IMR-90 (cell line): ENCODE data around the gene ERBB4. TPM values are rescaled to one million over a fixed set of nuclear protein-coding genes. Genes with fewer than 3 reads are reported as not detected.
"Not testable (repeated sequence)": the region's sequence is repeated elsewhere in the genome, so short reads cannot be mapped to it uniquely, and the experiment has no call there.

Experiments used
- ATAC-seq: fragments of 200-7000 bp; cut with Tn5 transposase; 2 replicates; pipeline ENCODE4 v1.9.1; 2020; ENCODE audit warnings: low read depth, mild to moderate bottlenecking, moderate library complexity
- BruUV-seq: library from RNA; stranded (reverse); fragments of 400-500 nt; replicated peaks from 2 replicates; lab custom pipeline; 2021; lab: Mats Ljungman, UMichigan
- CTCF ChIA-PET: fragments of 300-600 bp; formaldehyde crosslinking; extraction: SDS; loops from one replicate; lab custom pipeline; 2021; ENCODE audit warnings: antibody characterized with exemption; lab: Yijun Ruan, JAX
- POLR2A ChIA-PET: fragments of 300-600 bp; sonication (Branson Sonifier 250); formaldehyde crosslinking; loops from one replicate; lab custom pipeline; 2022; ENCODE audit warnings: antibody characterized with exemption; ENCODE audit not compliant: unreplicated experiment; lab: Charles Lee
- DNase-seq: peaks from one replicate; pipeline ENCODE4 v3.0.0; 2013
- H2AFZ ChIP-seq: replicated peaks from 2 replicates; pipeline ENCODE3; 2013; ENCODE audit warnings: low read length, mild to moderate bottlenecking; ENCODE audit not compliant: poor library complexity
- H2AK5ac ChIP-seq: 2 replicates; pipeline ENCODE4 v1.6.1; 2013; ENCODE audit warnings: low read depth, low read length, inconsistent platforms
- H2AK9ac ChIP-seq: replicated peaks from 2 replicates; pipeline ENCODE3; 2013; ENCODE audit warnings: mild to moderate bottlenecking, low read depth, low read length, moderate library complexity; ENCODE audit not compliant: poor library complexity
- H2BK120ac ChIP-seq: 2 replicates; pipeline ENCODE4 v1.6.1; 2013; ENCODE audit warnings: low read depth, low read length, inconsistent platforms
- H2BK15ac ChIP-seq: 3 replicates; pipeline ENCODE4 v1.6.1; 2013; ENCODE audit warnings: low read depth, low read length, inconsistent platforms
- H2BK20ac ChIP-seq: 2 replicates; pipeline ENCODE4 v1.6.1; 2013; ENCODE audit warnings: low read depth, mild to moderate bottlenecking, inconsistent platforms, low read length, moderate library complexity
- H2BK5ac ChIP-seq: 2 replicates; pipeline ENCODE4 v1.6.1; 2013; ENCODE audit warnings: mild to moderate bottlenecking, low read depth, low read length, inconsistent platforms; ENCODE audit not compliant: poor library complexity, severe bottlenecking
- H3K14ac ChIP-seq: replicated peaks from 2 replicates; pipeline ENCODE4 v1.6.1; 2013; ENCODE audit warnings: low read depth, low read length, inconsistent platforms
- H3K18ac ChIP-seq: 2 replicates; pipeline ENCODE4 v1.6.1; 2013; ENCODE audit warnings: low read depth, low read length, control low read depth
- H3K23ac ChIP-seq: 2 replicates; pipeline ENCODE4 v1.6.1; 2013; ENCODE audit warnings: low read depth, low read length, inconsistent platforms
- H3K27ac ChIP-seq: 2 replicates; pipeline ENCODE4 v1.5.1; 2013; ENCODE audit warnings: mild to moderate bottlenecking, control low read depth, low read length; ENCODE audit not compliant: insufficient read depth
- H3K27me3 ChIP-seq: 2 replicates; pipeline ENCODE4 v1.6.1; 2013; ENCODE audit warnings: low read length; ENCODE audit not compliant: control insufficient read depth, insufficient read depth
- H3K36me3 ChIP-seq: 2 replicates; pipeline ENCODE4 v1.6.1; 2013; ENCODE audit warnings: low read length, mixed read lengths; ENCODE audit not compliant: control insufficient read depth, insufficient read depth
- H3K4ac ChIP-seq: 2 replicates; pipeline ENCODE4 v1.6.1; 2013; ENCODE audit warnings: low read depth, low read length, inconsistent platforms
- H3K4me1 ChIP-seq: 2 replicates; pipeline ENCODE4 v1.6.1; 2013; ENCODE audit warnings: low read length, mixed read lengths; ENCODE audit not compliant: control insufficient read depth, insufficient read depth
- H3K4me2 ChIP-seq: 2 replicates; pipeline ENCODE4 v1.6.1; 2013; ENCODE audit warnings: low read depth, mild to moderate bottlenecking, control low read depth, low read length, moderate library complexity
- H3K4me3 ChIP-seq: 2 replicates; pipeline ENCODE4 v1.5.1; 2013; ENCODE audit warnings: low read depth, mild to moderate bottlenecking, control low read depth, low read length, moderate library complexity; ENCODE audit not compliant: insufficient read depth
- H3K56ac ChIP-seq: 2 replicates; pipeline ENCODE4 v1.6.1; 2013; ENCODE audit warnings: low read length, inconsistent platforms; ENCODE audit not compliant: insufficient read depth; ENCODE audit errors: extremely low read depth
- H3K79me1 ChIP-seq, 2 experiments: 2 replicates each; pipeline ENCODE4 v1.6.1; 2013; ENCODE audit warnings: low read length in 2 of 2, inconsistent platforms in 1 of 2, low read depth in 1 of 2
- H3K9ac ChIP-seq: 2 replicates; pipeline ENCODE4 v1.6.1; 2013; ENCODE audit warnings: low read depth, low read length, control low read depth
- H3K9me1 ChIP-seq: 2 replicates; pipeline ENCODE4 v1.6.1; 2013; ENCODE audit warnings: low read length, inconsistent platforms; ENCODE audit not compliant: insufficient read depth
- H3K9me3 ChIP-seq: 2 replicates; pipeline ENCODE4 v1.6.1; 2013; ENCODE audit warnings: low read length; ENCODE audit not compliant: control insufficient read depth, insufficient read depth
- H4K20me1 ChIP-seq: 2 replicates; pipeline ENCODE4 v1.6.1; 2013; ENCODE audit warnings: low read length, inconsistent platforms; ENCODE audit not compliant: insufficient read depth
- H4K5ac ChIP-seq: 2 replicates; pipeline ENCODE4 v1.6.1; 2013; ENCODE audit warnings: mild to moderate bottlenecking, low read depth, low read length, control low read depth
- H4K8ac ChIP-seq, 2 experiments: 2 replicates each; pipeline ENCODE4 v1.6.1; 2013; ENCODE audit warnings: low read depth in 2 of 2, low read length in 2 of 2, control low read depth in 1 of 2, inconsistent platforms in 1 of 2
- H4K91ac ChIP-seq: 2 replicates; pipeline ENCODE4 v1.6.1; 2013; ENCODE audit warnings: low read depth, low read length, inconsistent platforms; ENCODE audit not compliant: insufficient read depth
- WGBS, 2 experiments: methylation state at CpG; one replicate each; pipeline versions ENCODE4 v1.1.5 to v1.1.7; 2013; ENCODE audit warnings: missing lambda C conversion rate in 2 of 2; ENCODE audit not compliant: insufficient read length in 1 of 2; ENCODE audit errors: extremely low coverage in 2 of 2; 5-methylcytosine and 5-hydroxymethylcytosine counted together
- dilution Hi-C: fragments of 300-500 bp; cut with HindIII; formaldehyde crosslinking; loops from one replicate; pipeline ENCODE4 v1.14.3; 2018; ENCODE audit warnings: low sequenced_read_pairs; ENCODE audit not compliant: unreplicated experiment
- in situ Hi-C: fragments of 300-500 bp; cut with MboI; formaldehyde crosslinking; loops from 3 replicates; pipeline ENCODE4 v1.14.3; 2019; ENCODE audit warnings: low sequenced_read_pairs, inconsistent platforms, mixed read lengths
- intact Hi-C: fragments of 100-400 bp; cut with micrococcal nuclease; formaldehyde crosslinking; loops from 2 replicates; pipeline ENCODE4 v1.10.0; 2022
- polyA plus RNA-seq, 3 experiments: library from polyadenylated mRNA; depleted of rRNA; stranded (reverse); fragments of >200 nt; gene quantifications; 2 replicates each; pipeline ENCODE4 v1.2.3, GENCODE V29; 2012; ENCODE audit warnings: low replicate concordance in 1 of 3
- total RNA-seq: library from RNA; depleted of rRNA; stranded (reverse); fragments of >200 nt; gene quantifications from 2 replicates; pipeline ENCODE4 v1.2.3, GENCODE V29; 2012

ERBB4 gene
- total and polyA plus RNA-seq, 2 of the 4 experiments (the other 2 are of a cell fraction), result not detected

- POLR2A ChIA-PET, H3K79me1 ChIP-seq, H2BK20ac ChIP-seq, H4K8ac ChIP-seq, H3K4me1 ChIP-seq, H3K9me3 ChIP-seq, H3K4me2 ChIP-seq, H2BK5ac ChIP-seq, H3K14ac ChIP-seq, H2AK9ac ChIP-seq, in situ Hi-C loops, H4K5ac ChIP-seq, DNase-seq, BruUV-seq, H3K27ac ChIP-seq, H4K91ac ChIP-seq, H3K36me3 ChIP-seq, H2BK120ac ChIP-seq, H3K4me3 ChIP-seq, H3K23ac ChIP-seq, dilution Hi-C loops, ATAC-seq, H3K9me1 ChIP-seq, H2AK5ac ChIP-seq, H3K27me3 ChIP-seq, H3K4ac ChIP-seq, H2BK15ac ChIP-seq, H2AFZ ChIP-seq, H4K20me1 ChIP-seq, H3K18ac ChIP-seq, H3K9ac ChIP-seq, intact Hi-C loops, H3K56ac ChIP-seq: not testable (repeated sequence)
- CTCF ChIA-PET, result interaction anchor here (0.7 kb wide), 1 partner anchor 25 kb away, joined by 4 read pairs; no protein-coding TSS in a partner anchor
- WGBS, 2 experiments, result no CpG with 5 or more reads among the region's 3 CpGs
Observed at GRCh38 chr2:212238152-212238551, 300.4 kb downstream of the ERBB4 start.
